A204.1 (cell line): Measurements from ENCODE around the gene MAPRE2.

Experiments
- FAIRE-seq: peaks from 2 replicates; lab custom pipeline; 2012; peaks lifted over from hg19 to GRCh38; lab: Jason Lieb, UNC

MAPRE2 gene

DNA sequence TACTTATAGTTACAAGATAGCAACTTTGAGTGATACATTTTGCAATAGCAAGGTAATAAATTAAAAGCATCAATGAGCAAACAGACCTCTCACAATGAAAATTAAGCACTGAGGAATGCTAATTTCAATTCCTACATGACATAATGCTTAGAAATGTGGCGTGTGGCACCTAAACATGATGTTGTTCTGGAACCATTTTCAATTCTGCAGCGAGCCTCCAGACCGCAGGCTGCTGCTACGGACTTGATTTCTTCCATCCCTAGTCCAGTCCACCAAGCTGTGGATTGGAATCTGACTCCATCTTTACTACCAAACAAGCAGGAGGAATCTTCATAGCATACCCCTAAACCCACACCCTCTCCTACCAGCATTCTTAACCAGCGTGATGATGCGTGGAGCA lies 140.9 kb downstream of the MAPRE2 start:
- FAIRE-seq: no peak

GRCh38 chr18:35183886-35184285 lies 142.7 kb downstream of the MAPRE2 start:
- no peak for FAIRE-seq

- FAIRE-seq: no peak
Measured at GRCh38 chr18:35185771-35186170, 144.6 kb downstream of the MAPRE2 start.

GRCh38 chr18:35186291-35187034 lies 145.2 kb downstream of the MAPRE2 start:
- FAIRE-seq: no peak

- no peak for FAIRE-seq
Measured at GRCh38 chr18:35189510-35189909, 148.3 kb downstream of the MAPRE2 start.

- FAIRE-seq: no peak
Measured at GRCh38 chr18:35190948-35191697, 149.9 kb downstream of the MAPRE2 start.

DNA sequence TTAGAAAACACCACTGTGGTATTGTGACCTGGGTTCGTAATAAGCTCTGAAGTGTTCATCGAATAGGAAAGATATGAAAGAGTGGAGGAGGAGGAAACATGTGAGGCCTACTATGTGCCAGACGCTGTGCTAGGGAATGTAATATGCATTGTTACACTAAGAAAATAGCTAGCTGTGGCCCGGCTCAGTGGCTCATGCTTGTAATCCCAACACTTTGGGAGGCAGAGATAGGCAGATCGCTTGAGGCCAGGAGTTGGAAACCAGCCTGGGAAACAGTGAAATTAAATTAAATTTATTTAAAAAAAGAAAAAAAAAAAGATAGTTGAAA lies 150.4 kb downstream of the MAPRE2 start:
- no peak for FAIRE-seq

GRCh38 chr18:35192415-35192814 lies 151.2 kb downstream of the MAPRE2 start:
- no peak for FAIRE-seq
